NCI-H1417 treated with DMSO at 0.1 percent for 48 hours (cell line): ENCODE results near the gene MX1.

ENCODE experiments used
- DNase-seq: peaks from one replicate; lab custom pipeline; 2025; lab: John Stamatoyannopoulos, UW

The MX1 gene, protein sequence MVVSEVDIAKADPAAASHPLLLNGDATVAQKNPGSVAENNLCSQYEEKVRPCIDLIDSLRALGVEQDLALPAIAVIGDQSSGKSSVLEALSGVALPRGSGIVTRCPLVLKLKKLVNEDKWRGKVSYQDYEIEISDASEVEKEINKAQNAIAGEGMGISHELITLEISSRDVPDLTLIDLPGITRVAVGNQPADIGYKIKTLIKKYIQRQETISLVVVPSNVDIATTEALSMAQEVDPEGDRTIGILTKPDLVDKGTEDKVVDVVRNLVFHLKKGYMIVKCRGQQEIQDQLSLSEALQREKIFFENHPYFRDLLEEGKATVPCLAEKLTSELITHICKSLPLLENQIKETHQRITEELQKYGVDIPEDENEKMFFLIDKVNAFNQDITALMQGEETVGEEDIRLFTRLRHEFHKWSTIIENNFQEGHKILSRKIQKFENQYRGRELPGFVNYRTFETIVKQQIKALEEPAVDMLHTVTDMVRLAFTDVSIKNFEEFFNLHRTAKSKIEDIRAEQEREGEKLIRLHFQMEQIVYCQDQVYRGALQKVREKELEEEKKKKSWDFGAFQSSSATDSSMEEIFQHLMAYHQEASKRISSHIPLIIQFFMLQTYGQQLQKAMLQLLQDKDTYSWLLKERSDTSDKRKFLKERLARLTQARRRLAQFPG

DNA sequence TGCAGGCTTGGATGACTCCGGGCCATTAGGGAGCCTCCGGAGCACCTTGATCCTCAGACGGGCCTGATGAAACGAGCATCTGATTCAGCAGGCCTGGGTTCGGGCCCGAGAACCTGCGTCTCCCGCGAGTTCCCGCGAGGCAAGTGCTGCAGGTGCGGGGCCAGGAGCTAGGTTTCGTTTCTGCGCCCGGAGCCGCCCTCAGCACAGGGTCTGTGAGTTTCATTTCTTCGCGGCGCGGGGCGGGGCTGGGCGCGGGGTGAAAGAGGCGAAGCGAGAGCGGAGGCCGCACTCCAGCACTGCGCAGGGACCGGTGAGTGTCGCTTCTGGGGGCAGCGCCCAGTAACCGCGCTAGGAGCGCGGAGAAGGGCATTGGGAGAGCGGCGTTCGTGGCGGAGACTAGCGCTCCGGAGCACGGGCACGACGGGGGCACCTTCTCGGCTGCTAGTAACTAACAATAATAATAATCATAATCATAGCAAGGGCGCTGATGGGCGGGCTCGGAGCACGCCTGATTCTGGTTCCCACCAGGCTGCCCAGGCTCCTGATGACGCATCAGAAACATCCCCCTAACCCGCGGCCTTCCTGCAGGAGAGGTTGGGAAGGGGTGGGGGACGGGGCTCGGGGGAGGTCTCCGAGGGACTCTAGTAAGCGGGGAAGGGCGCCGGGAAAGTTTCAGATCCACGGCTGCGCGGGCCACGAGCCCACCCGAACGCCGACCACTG lies at the start of gene MX1:
Gene MX1 (plus strand): TSS at position 286 of the 722 bp plus-strand sequence. CDS start 5,832 bp downstream, outside the sequence.
- DNase-seq: no peak

DNA sequence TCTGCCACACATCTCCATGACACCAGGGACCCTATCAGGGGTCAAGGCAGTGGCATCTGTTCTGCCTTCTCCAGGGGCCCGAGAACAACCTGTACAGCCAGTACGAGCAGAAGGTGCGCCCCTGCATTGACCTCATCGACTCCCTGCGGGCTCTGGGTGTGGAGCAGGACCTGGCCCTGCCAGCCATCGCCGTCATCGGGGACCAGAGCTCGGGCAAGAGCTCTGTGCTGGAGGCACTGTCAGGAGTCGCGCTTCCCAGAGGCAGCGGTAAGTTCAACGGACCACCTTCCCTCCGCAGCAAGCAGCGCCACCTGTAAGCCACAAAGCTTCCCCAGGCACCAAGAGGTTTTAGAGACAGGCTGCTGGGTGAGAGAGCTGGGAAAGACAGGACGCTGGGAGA lies 48.3 kb upstream of the MX1 start:
- DNase-seq: no peak

DNA sequence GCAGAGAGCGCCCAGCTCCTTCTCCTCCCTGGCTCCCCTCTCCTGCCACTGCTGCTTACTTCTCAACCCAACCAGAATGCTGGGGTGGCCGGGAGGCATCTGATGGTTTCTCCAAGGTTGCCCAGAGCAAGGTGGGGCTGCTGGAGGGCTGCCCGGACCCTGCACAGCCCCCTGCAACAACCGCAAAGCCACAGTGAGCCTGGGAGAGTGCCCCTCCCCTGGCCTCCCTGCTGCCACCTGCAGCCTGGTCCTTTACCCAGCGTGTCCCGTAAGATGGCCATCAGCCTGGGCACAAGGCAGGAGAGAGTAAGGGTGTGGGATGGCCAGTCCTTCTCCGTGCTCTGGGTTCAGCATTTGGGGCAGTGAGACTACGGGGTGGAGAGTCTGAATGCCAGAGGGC lies 47.2 kb upstream of the MX1 start:
- no peak for DNase-seq

DNA sequence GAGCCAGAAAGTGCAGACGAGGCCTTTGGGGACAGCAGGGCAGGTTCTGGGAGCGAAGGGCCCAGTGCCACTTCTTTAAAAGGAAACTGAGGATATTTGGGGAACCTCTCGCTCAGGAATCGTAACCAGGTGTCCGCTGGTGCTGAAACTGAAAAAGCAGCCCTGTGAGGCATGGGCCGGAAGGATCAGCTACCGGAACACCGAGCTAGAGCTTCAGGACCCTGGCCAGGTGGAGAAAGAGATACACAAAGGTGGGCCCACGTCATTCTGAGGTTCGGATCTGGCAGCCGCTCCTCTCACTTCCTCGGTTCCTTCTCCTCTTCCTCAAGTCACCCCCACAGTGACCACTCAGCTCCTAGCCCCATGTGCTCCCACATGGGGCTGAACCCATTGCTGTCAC lies 46.1 kb upstream of the MX1 start:
- DNase-seq: no peak

DNA sequence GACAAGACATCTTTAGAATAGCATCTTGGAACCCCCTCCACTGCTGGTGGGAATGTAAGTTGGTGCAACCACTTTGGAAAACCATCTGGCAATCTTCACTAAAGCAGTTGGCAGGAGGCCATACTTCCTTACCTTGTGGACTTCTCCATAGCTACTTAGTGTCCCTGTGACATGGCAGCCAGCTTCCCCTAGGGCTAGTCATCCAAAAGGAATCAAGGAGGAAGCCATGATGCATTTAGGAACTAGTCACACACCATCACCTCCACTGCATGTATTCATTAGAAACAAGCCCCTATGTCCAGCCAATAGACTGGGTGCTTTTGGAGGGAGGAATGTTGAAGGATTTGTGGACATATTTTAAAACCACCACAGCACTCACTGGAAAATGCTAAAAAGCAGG lies 44.3 kb upstream of the MX1 start:
- DNase-seq: no peak

DNA sequence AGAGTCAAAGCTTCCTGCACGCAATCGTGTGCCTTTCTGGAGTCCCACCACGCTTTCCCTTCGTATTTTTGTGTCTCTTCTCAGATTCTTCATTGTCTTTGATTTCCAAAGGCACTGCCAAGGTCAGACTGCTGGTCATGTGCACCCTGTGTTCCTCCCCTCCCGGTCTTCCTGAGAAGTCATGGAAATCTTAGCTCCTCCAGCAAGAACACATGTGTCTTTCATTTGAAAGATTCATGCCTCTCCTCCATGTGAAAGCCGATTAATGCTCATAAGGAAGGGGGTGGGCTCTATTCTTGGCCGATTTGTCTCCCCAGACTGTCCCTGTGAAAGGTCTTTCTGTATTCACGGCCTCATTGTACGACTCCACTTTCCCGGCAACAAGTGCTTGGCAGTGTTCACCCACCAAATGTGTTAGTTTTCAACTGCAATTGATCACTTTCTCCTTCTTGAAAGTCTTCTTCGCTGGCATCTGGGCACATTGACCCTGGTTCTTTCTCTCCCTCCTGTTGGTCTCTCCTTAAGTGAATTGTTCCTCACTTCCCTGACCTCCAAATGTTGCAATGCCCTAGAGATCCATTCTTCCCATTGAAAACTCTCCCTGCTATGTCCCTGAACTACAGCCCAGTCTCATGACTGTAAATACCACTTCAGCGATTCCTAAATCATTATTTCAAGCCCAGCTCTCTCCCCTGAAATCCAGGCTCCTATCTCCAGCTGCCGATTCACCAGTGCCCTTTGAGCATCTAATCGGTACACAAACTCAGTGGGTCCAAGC lies 38.8 kb upstream of the MX1 start:
- DNase-seq: no peak

DNA sequence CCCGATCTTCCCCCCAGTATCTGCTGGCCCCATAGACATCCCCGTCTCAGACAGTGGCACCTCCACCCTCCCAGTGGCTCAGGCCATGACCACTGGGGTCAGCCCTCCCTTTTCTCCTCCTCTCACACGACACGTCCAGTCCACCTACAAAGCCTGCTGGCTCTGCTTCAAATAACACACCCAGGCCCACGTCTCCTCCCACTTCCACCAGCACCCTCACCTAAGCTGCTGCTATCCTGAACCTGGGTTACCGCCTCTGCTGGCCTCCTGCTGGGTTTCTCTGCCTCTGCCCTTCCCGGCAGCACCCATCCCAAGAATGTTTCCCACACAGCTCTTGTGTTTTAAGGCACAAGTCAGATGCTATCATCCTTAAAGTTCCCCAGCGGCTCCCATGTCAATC lies 38.2 kb upstream of the MX1 start:
- no peak for DNase-seq

DNA sequence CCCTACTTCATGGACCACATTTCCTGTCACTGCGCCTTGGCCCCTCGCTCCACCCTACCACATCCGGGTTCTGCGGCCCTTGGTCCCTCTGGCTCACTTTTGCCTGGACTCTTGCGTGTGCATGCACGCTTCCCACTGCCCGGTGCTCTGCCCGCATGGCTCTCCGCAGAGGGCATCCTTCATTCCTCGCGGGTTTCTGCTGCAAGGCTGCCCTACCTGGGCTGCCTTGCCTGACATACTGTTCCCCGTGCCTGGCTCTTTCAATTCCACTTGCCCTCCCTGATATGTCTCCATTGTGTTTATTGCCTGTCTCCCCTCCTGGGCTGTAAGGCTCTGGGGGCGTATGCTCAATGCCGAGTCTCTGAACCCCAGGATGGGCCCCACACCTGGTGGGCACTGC lies 37.8 kb upstream of the MX1 start:
- no peak for DNase-seq

DNA sequence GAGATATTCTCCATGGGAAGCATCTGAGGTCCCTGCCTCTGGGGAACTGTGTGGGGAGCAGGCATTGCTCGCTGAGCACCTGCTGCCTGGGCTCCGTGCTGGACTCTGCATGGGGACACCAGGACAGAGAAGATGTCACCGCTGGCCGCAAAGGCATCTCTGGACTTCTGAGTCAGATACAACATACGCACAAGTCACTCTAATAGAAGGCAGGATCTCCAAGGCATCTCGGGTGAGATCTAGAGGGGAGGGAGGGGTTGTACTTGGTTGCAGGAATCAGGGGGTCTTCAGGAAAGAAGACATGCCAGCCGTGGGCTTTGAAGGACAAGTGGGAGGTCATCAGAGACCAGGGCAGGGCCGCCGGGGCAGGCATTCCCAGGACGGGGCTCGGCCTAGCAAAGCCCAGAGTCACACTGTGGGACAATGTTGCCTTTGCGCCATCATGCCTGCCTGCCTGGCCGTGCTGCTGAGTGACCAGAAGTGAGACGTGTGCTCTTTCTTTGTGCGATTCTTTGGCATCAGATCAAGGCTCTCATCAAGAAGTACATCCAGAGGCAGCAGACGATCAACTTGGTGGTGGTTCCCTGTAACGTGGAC lies 35.9 kb upstream of the MX1 start:
- no peak for DNase-seq

DNA sequence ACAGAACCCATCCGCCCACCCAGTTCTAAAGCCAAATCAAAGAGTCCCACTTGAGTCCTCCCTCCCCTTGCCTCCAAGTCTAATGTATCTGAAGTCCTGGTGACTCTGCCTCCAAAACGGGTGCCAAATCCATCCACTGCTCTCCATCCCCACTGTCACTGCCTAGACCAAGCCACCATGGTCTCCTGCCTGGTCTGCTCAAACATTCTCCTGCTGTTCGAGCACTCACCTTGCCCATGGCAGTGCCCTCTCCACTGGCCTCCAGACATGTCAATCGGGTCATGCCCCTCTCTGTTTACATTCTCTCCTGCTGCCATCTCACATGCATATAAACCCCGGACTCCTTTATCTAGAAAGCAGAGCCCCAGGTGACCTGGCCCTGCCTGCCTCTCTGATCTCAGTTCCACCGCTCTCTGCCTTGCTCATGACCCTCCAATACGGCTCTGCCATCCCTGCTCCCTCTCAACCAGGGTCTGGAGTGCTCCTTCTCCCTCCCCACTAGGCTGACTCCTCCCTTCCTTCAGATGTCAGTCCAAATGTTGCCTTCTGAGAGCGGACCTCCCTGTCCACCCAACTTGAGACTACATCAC lies 32.1 kb upstream of the MX1 start:
- no peak for DNase-seq

DNA sequence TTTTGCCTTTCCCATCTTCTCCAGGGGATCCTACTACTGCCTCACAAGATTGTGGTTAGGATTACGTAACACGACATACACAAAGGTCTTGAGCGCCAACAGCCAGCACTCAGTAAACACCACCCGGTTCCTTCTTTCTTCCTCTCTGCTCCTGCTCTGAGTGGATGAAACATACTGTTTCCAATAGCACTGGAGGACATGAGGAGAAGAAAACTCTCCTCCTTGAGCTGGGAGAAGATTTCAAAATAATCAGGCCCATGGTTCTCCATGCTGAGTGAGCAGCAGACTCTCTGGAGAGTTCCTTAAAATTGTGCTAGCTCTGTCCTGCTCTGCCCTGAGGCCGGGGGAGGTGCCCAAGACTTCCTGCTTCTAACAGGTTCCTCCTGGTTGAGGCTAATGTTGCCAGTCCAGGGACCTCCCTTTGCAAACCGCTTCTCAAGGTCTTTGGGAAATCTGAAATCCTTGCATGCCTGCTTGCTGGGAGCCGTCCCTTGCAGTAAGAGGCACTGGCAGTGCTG lies 29.4 kb upstream of the MX1 start:
- no peak for DNase-seq

DNA sequence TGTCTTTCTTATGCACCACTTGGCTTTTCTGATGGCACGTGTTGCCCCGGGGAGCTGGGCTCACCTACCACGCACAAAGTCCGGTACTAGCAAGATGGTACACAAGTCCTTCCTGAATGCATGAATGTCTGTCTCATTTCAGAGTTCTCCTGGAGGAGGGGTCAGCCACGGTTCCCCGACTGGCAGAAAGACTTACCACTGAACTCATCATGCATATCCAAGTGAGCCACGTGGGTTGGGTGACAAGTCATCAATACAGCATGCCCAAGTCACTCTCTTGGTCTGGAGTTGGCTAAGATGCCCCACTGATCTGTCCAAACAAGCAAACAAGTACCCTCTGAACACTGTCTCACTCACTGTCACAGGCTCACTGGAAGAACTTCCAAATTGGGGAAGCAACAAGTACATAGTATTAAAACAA lies 28.6 kb upstream of the MX1 start:
- DNase-seq: no peak

DNA sequence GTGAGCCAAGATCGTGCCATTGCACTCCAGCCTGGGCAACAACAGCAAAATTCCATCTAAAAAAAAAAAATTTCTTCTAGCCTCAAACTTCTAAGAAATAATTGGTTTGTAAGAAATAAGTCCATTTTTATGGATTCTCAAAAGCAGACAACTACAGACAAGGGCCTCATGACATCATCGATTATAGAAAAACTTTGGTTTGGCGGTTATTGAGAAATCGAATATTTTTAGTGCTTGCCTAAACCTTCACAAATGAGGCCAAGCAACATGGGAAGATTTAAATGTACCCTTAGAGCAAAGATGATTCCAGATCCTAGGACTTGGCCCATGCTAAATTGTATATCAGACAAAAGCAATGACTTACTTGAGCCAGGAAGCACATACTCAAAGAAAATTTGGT lies 27.8 kb upstream of the MX1 start:
- no peak for DNase-seq

DNA sequence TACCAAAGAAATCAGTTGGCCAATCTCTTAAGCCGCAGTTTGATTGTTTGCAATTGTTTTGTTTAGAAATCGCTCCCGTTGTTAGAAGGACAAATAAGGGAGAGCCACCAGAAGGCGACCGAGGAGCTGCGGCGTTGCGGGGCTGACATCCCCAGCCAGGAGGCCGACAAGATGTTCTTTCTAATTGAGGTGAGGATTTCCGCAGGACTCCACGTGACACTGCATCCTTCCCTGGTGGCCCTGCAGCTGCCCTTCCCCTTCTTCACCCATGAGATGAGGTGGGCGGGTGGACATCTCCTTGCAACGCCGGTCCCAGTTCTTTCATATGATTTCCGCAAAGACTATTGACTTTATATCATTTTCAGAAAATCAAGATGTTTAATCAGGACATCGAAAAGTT lies 27.2 kb upstream of the MX1 start:
- no peak for DNase-seq

DNA sequence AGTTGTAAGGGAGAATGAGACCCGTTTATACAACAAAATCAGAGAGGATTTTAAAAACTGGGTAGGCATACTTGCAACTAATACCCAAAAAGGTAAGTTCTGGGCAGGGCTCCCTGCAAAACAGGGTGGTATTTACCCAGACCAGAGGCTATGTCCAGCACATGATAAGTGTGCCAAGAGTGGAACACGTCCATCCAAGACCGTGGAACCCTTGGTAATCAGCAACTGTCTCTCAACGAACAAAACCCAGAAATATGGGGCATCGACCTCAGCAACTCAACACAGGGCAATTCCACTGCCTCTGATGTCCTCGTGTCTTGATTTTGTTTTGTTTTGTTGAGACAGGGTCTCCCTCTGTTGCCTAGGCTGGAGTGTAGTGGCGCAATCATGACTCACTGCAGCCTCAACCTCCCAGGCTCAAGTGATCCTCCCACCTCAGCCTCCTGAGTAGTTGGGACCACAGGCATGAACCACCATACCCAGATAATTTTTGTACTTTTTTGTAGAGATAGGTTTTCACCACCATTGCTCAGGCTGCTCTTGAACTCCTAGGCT lies 26.7 kb upstream of the MX1 start:
- DNase-seq: no peak

DNA sequence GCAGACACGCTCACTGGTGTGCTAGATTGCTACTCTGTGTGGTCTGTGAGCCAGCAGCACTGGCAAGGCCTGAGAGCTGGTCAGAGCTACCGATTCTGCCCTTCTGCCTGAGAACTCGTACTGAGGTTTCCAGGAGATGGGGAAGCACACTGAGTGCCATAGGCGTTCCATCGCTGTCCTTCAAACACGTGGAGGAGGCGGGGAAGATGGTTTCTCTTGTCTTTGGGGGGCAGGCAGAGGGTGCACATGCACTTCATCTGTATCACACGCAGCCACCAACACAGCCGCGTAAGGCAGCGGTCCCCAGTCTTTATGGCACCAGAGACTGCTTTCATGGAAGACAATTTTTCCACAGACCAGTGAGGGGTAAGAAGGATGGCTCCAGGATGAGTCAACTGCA lies 23.8 kb upstream of the MX1 start:
- DNase-seq: no peak

DNA sequence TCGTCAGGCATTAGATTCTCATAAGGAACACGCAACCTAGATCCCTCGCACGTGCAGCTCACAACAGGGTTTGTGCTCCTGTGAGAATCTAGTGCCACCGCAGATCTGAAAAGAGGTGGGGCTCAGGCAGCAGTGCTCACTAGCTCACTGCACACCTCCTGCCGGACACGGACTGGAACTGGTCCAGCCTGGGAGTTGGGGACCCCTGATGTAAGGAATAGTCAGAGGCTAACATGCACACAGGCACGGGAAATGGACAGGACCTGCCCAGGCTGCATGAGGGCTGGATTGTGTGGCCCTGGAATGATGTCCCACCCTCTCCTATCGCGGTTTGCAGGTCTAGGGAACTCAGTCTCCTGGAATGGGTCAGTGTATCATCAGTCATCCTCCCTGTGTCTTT lies 23.2 kb upstream of the MX1 start:
- DNase-seq: no peak

DNA sequence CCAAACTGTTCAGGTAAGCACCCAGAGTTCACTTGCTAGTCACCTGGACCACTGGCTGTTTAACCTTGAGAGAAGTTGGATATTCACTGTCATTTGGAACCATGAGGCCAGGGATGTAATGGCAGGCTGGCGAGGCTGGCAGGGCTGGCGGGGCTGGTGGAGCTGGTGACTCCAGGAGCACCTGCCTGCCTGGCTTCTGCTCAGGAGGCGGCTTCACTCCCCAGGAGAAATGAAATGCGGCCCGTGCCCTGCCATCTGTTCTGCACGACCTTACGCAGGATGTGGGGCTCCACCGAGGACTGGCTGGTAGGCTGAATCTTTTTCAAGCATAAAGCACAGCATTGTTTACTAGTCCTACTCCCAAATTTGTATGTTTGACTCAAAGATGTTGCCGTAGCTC lies 22.7 kb upstream of the MX1 start:
- no peak for DNase-seq

DNA sequence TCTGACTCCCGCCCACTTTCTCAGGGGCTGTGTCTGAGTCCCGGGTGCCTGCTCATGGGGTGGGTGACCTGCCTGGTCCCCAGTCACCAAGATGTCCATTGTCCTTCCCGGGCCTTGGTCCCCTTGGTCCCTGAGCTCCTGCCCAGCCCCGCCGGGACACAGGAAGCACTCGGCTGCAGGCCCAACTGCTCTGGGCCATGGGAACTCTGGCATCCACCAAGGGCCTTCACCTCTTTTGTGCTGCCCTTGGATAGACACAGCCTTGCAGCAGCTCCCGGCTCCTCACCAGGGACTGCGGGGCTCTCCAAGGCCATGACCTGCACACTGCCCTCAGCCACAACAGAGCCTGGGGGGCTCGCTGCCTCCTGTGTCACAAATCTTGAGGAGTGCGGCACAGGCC lies 22.1 kb upstream of the MX1 start:
- DNase-seq: no peak

DNA sequence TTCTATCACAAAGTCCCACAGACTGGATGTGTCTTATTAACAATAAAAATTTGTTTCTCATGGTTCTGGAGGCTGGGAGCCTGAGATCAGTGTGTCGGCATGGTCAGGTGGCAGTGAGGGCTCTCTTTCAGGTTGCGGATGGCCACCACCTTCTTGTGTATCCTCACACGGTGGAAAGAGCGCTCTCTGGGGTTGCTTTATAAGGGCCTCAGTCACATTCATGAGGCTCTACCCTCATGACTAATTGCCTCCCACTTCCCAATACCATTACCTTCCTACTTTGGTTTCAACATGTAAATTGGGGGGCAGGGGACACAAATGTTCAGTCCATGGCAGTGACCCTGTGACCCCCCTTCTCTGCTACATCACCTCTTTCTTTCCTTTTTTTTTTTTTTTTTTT lies 20.7 kb upstream of the MX1 start:
- DNase-seq: no peak

DNA sequence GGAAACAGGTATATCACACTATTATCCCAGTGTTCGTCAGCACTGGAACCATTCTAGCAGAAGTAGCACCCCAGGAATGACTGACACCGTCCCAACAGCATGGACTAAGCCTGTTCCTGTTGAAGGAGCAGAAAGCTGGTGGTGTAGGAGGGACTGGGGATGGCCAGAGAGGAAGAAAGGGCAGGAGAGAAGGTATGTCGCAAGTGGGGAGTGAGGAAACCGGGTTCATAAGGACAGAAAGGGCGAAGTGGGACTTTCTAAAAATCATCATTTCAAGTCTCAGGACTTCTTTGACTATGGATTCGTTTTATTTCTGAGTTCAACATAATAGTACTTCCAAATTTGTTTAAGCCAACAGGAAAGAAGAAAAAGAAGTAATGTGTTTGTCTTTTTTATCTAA lies 19.7 kb upstream of the MX1 start:
- DNase-seq: no peak
